ENCODE data around the gene MICOS13. TPM values are rescaled to one million over a fixed set of nuclear protein-coding genes. Genes with fewer than 3 reads are reported as not detected.

The MICOS13 gene
- total RNA-seq, 4 donors from 2014 or later = 48.9 to 79.1 (median 65.9) TPM

- DNase-seq (ENCODE audit: low spot score in 2 of 2) = no peak
- 90 to 92% methylated on average over 7 to 9 of the region's 9 CpGs for WGBS, 2 donors
- no peak overlapping the region for H3K4me3 ChIP-seq
- no peak overlapping the region for H3K27ac ChIP-seq
- H3K36me3 ChIP-seq = peaks cover 2 to 66% (median 19%) of the 10 kb centered on the region in 3 donors
- no peak for TF ChIP-seq POLR2A (IDR thresholded peaks at IDR 0.05)
- no peak for TF ChIP-seq EP300 (IDR thresholded peaks at IDR 0.05)
- TF ChIP-seq CTCF (IDR thresholded peaks at IDR 0.05) = no peak
- no peaks in the 10 kb centered on the region for H3K27me3 ChIP-seq
- no peaks in the 10 kb centered on the region for H3K9me3 ChIP-seq
- H3K4me1 ChIP-seq = peaks cover 0 to 25% (median 5%) of the 10 kb centered on the region in 4 donors
These were observed 32.9 kb upstream of the MICOS13 start for GRCh38 chr19:5713228-5713627.

DNA sequence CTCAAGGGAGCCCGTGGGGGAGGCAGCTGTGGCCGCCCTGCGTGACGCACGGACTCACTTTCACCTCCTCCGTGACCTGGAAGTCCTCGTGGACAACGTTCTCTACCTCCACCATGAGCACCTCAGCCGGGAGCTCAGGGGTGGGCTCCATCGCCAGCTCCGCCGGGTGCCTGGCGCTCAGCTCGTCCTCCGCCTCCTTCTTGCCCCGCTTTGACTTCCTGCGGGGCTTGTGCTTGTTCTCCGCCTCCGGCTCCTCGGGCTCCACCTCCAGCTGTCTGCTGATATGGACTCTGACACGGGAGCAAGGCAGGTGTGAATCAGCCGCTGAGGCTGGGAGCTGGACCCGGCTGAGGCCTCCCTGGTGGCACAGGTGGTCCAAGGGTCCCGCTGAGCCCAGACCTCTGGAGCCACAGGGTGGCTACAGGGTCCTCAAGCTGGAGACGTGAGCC, 31.4 kb upstream of the MICOS13 start:
- peaks cover 0 to 11% (median 0%) of the 10 kb centered on the region in 4 donors for H3K4me1 ChIP-seq
- TF ChIP-seq POLR2A (IDR thresholded peaks at IDR 0.05) (no peak), CTCF (IDR thresholded peaks at IDR 0.05) (no peak)
- WGBS, 2 donors = 89 to 91% methylated on average over 24 to 25 of the region's 25 CpGs
- no peaks in the 10 kb centered on the region for H3K27me3 ChIP-seq
- DNase-seq (ENCODE audit: low spot score in 2 of 2) = no peak
- peaks cover 2 to 76% (median 24%) of the 10 kb centered on the region in 3 donors for H3K36me3 ChIP-seq
- H3K9me3 ChIP-seq = no peaks in the 10 kb centered on the region
- H3K4me3 ChIP-seq = no peak overlapping the region
- no peak overlapping the region for H3K27ac ChIP-seq

- H3K4me1 ChIP-seq = peaks cover 0 to 4% (median 0%) of the 10 kb centered on the region in 4 donors
- no peak overlapping the region for H3K4me3 ChIP-seq
- no peaks in the 10 kb centered on the region for H3K9me3 ChIP-seq
- TF ChIP-seq CTCF (IDR thresholded peaks at IDR 0.05) (no peak), POLR2A (IDR thresholded peaks at IDR 0.05) (no peak), EP300 (IDR thresholded peaks at IDR 0.05) (no peak)
- H3K27ac ChIP-seq = no peak overlapping the region
- H3K36me3 ChIP-seq = peaks cover 2 to 83% (median 27%) of the 10 kb centered on the region in 3 donors
- DNase-seq (ENCODE audit: low spot score in 2 of 2) = no peak
- H3K27me3 ChIP-seq = no peaks in the 10 kb centered on the region
- 89 to 92% methylated on average over 8 of the region's 8 CpGs for WGBS, 2 donors
These were observed 30.7 kb upstream of the MICOS13 start for GRCh38 chr19:5711025-5711424.

DNA sequence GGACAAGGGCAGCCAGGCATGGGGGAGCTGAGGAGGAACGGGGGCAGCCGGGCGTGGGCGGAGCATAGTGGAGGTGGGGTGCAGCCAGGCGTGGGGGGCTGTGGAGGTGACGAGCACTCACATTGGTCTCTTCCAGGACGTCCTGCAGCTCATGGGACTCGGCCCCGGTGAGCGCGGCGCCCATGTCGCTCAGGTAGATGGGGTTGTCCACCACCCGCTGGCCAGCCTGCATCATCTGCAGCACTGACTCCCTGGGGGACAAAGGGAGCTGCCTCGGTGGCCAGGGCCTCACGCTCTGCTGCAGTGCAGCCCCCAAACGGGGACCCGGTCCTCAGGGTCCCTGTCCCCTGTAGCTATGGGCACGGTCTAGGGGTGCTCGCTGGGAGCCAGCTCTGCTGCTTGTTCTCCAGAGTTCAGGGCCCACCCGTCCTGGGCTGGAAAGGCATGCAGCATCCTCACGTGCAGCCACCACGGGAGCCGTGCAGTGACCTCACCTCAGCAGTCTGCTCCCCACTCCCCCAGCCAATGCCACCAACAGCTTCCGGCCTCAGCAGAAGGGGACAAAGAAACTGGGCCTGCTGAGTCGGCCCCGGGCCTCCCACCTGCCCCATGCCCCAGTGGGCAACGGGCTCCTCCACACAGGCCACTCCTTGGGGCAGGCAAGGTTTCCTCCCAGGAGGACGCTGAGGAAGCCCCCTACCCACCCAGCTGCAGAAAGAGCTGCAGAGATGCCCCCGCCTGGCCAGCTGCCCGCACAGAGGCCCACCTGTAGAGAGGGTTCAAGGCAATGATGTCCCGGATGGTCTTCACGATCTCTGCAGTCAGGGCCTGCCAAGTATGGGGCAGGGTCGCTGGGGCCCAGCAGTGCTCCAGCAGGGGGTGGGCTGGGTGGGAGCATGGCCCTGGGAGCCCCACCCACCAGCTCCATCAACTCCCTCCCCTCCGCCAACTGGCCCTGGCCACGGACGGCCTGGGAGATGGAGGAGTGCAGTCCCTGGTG, 27.6 kb upstream of the MICOS13 start:
- H3K9me3 ChIP-seq = no peaks in the 10 kb centered on the region
- no peak overlapping the region for H3K4me3 ChIP-seq
- no peaks in the 10 kb centered on the region for H3K27me3 ChIP-seq
- whole genome bisulfite sequencing, 2 donors = 89 to 90% methylated on average over 24 to 27 of the region's 37 CpGs
- peaks cover 2 to 99% (median 34%) of the 10 kb centered on the region in 3 donors for H3K36me3 ChIP-seq
- H3K27ac ChIP-seq = no peak overlapping the region
- DNase-seq (ENCODE audit: low spot score in 2 of 2) = no peak
- no peaks in the 10 kb centered on the region for H3K4me1 ChIP-seq
- TF ChIP-seq CTCF (IDR thresholded peaks at IDR 0.05) (no peak), POLR2A (IDR thresholded peaks at IDR 0.05) (no peak), EP300 (IDR thresholded peaks at IDR 0.05) (no peak)
